Gastroesophageal sphincter (tissue), 4 donors: ENCODE data around the gene BOK. TPM values are rescaled to one million over a fixed set of nuclear protein-coding genes. Genes with fewer than 3 reads are reported as not detected.
"Not testable (repeated sequence)": the region's sequence is repeated elsewhere in the genome, so short reads cannot be mapped to it uniquely, and the experiment has no call there.

Experiments used
- ATAC-seq: fragments of 150-250 bp; one replicate; pipeline ENCODE4 v1.9.1; 2016; ENCODE audit warnings: mild to moderate bottlenecking, moderate library complexity
- H3K27ac ChIP-seq, 4 donors: fragments of 200-600 bp; sonication (generic) in 3 of 4; 1 replicate in 3 of 4; 2 replicates in 1 of 4; pipeline ENCODE4 v1.5.1; 2016 to 2019
- H3K27me3 ChIP-seq: fragments of 200-600 bp; sonication (generic); one replicate; pipeline ENCODE4 v1.5.1; 2019
- H3K36me3 ChIP-seq, 2 donors: fragments of 200-600 bp; sonication (generic); one replicate each; pipeline ENCODE4 v1.5.1; 2019; ENCODE audit warnings: control low read depth in 1 of 2
- H3K4me1 ChIP-seq, 3 donors: fragments of 200-600 bp; sonication (generic); 1 replicate in 2 of 3; 2 replicates in 1 of 3; pipeline ENCODE4 v1.5.1; 2016 to 2019; ENCODE audit warnings: control low read depth in 2 of 3
- H3K4me3 ChIP-seq, 2 donors: fragments of 200-600 bp; sonication (generic); one replicate each; pipeline ENCODE4 v1.5.1; 2019; ENCODE audit warnings: mild to moderate bottlenecking in 1 of 2, moderate library complexity in 1 of 2
- H3K9me3 ChIP-seq, 3 donors: fragments of 200-600 bp; sonication (generic); one replicate each; pipeline ENCODE4 v1.5.1; 2017 to 2019; ENCODE audit warnings: control low read depth in 2 of 3
- EP300 ChIP-seq: sonication (generic); formaldehyde crosslinking; IDR thresholded peaks from one replicate; pipeline ENCODE4 v1.6.1; 2017; ENCODE audit warnings: antibody characterized with exemption, mild to moderate bottlenecking
- POLR2A ChIP-seq, 2 donors: fragments of 450-650 bp; IDR thresholded peaks; one replicate each; pipeline ENCODE4 v1.6.1; 2017; ENCODE audit warnings: antibody characterized with exemption in 2 of 2, mild to moderate bottlenecking in 2 of 2, moderate library complexity in 1 of 2
- POLR2AphosphoS5 ChIP-seq: sonication (generic); formaldehyde crosslinking; IDR thresholded peaks from one replicate; pipeline ENCODE4 v1.6.1; 2017; ENCODE audit warnings: antibody characterized with exemption
- WGBS, 2 donors: methylation state at CpG; one replicate each; pipeline ENCODE4 v1.1.5; 2018; ENCODE audit warnings: low coverage in 1 of 2; 5-methylcytosine and 5-hydroxymethylcytosine counted together
- total RNA-seq, 4 donors: library from RNA; depleted of rRNA; stranded (reverse); fragments of >200 nt; gene quantifications; one replicate each; pipeline ENCODE4 v1.1.0, GENCODE V29; 2016
- TF ChIP-seq, protein P1 (sequence below), 4 experiments: fragments of 200-600 bp in 2 of 4; fragments of 450-650 bp in 2 of 4; sonication (generic) in 1 of 4; IDR thresholded peaks; one replicate each; pipeline ENCODE4 v1.5.1; 2017 to 2019; ENCODE audit warnings: antibody characterized with exemption in 4 of 4, mild to moderate bottlenecking in 2 of 4, moderate library complexity in 2 of 4

Gene BOK
- total RNA-seq, 4 donors from 2014 or later: 46.0 to 128 (median 66.3) TPM

GRCh38 chr2:241584436-241584835, 25.9 kb downstream of the BOK start:
- TF ChIP-seq, protein P1, sequence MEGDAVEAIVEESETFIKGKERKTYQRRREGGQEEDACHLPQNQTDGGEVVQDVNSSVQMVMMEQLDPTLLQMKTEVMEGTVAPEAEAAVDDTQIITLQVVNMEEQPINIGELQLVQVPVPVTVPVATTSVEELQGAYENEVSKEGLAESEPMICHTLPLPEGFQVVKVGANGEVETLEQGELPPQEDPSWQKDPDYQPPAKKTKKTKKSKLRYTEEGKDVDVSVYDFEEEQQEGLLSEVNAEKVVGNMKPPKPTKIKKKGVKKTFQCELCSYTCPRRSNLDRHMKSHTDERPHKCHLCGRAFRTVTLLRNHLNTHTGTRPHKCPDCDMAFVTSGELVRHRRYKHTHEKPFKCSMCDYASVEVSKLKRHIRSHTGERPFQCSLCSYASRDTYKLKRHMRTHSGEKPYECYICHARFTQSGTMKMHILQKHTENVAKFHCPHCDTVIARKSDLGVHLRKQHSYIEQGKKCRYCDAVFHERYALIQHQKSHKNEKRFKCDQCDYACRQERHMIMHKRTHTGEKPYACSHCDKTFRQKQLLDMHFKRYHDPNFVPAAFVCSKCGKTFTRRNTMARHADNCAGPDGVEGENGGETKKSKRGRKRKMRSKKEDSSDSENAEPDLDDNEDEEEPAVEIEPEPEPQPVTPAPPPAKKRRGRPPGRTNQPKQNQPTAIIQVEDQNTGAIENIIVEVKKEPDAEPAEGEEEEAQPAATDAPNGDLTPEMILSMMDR (IDR thresholded peaks at IDR 0.05): no peak
- TF ChIP-seq EP300: no peak
- TF ChIP-seq POLR2A (IDR thresholded peaks at IDR 0.05): no peak
- TF ChIP-seq POLR2AphosphoS5: no peak
- H3K36me3 ChIP-seq: peaks cover 0 to 79% of the 10 kb centered on the region in 2 donors
- ATAC-seq: no peak
- 100% methylated on average over 9 of the region's 12 CpGs; no CpG with 5 or more reads in 1 of the 2 donors for WGBS, 2 donors
- H3K27me3 ChIP-seq: no peaks in the 10 kb centered on the region
- H3K4me1 ChIP-seq: no peaks in the 10 kb centered on the region
- H3K9me3 ChIP-seq: peaks cover 0 to 39% (median 0%) of the 10 kb centered on the region in 3 donors
- no peak overlapping the region for H3K4me3 ChIP-seq
- H3K27ac ChIP-seq: no peak overlapping the region

DNA sequence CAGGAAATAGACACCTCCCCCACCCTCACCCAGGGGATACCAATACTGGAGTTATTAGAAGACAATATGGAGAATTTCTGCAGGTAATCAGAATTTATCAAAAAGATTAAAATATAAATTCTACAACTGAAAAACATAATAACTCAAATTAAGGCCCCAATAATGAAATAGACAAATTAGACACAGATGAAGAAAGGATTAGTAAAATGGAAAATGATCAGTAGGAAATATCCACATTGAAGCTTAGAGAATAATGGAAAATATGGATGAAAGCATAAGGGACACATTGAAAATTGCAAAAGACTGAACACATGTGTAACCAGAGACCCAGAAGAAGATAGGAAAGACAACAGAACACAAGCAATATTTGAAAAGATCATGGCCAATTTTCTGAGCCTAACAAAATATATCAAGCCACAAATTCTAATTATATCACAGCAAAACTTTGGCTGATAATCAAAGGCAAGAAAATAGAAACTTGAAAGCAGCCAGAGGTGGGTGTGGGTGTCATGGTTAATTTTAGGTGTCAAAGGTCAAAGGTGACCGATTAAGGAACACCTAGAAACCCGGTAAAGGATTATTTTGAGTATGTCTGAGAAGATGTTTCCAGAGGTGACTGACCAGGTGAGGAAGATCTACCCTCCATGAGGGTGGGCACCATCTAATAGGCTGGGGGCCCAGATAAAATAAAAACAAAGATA, 28.2 kb downstream of the BOK start:
- Histone ChIP-seq H3K4me1 (no peaks in the 10 kb centered on the region), H3K4me3 (no peak overlapping the region), H3K27ac (no peak overlapping the region), H3K27me3 (no peaks in the 10 kb centered on the region), H3K36me3 (peaks cover 0 to 94% of the 10 kb centered on the region in 2 donors), H3K9me3 (peaks cover 0 to 39% (median 0%) of the 10 kb centered on the region in 3 donors)
- ATAC-seq: no peak
- WGBS, 2 donors: 100% methylated on average over 2 of the region's 2 CpGs
- TF ChIP-seq, protein P1 (IDR thresholded peaks at IDR 0.05): no peak
- TF ChIP-seq POLR2AphosphoS5 (no peak), EP300 (no peak)

DNA sequence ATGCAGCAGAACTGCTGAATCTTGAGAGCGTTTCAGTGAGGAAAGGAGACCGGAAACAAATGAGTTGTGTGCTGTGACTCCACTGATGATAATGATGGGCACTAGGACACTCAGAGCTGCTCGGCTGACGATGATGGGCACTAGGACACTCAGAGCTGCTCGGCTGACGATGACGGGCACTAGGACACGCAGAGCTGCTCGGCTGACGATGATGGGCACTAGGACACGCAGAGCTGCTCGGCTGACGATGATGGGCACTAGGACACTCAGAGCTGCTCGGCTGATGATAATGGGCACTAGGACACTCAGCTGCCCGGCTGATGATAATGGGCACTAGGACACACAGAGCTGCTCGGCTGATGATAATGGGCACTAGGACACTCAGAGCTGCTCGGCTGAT, 31.3 kb downstream of the BOK start:
- H3K4me1 ChIP-seq, H3K27me3 ChIP-seq, H3K27ac ChIP-seq, ATAC-seq, H3K4me3 ChIP-seq: not testable (repeated sequence)
- WGBS, 2 donors: 79 to 82% methylated on average over 14 of the region's 17 CpGs
- Histone ChIP-seq H3K9me3 (peaks cover 0 to 35% (median 0%) of the 10 kb centered on the region in 3 donors), H3K36me3 (peaks cover 0 to 94% of the 10 kb centered on the region in 2 donors)

DNA sequence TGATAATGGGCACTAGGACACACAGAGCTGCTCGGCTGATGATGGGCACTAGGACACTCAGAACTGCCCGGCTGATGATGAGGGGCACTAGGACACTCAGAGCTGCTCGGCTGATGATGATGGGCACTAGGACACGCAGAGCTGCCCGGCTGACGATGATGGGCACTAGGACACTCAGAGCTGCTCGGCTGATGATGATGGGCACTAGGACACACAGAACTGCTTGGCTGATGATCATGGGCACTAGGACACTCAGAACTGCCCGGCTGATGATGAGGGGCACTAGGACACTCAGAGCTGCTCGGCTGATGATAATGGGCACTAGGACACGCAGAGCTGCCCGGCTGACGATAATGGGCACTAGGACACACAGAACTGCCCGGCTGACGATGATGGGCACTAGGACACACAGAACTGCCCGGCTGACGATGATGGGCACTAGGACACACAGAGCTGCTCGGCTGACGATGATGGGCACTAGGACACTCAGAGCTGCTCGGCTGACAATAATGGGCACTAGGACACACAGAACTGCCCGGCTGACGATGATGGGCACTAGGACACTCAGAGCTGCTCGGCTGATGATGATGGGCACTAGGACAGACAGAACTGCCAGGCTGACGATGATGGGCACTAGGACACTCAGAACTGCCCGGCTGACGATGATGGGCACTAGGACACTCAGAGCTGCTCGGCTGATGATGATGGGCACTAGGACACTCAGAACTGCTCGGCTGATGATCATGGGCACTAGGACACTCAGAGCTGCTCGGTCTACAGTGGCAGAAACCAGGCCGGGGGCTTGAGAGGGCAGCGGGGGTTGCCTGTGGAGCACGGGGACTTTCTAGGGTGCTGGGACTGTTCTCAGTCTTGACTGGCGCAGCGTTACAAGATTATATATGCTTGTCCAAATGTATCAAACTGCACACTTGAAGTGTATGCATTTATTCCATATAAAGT, 32.2 kb downstream of the BOK start:
- H3K27ac ChIP-seq, ATAC-seq, H3K4me1 ChIP-seq, H3K4me3 ChIP-seq, H3K27me3 ChIP-seq: not testable (repeated sequence)
- 83 to 87% methylated on average over 5 to 19 of the region's 33 CpGs for WGBS, 2 donors
- Histone ChIP-seq H3K9me3 (peaks cover 0 to 31% (median 0%) of the 10 kb centered on the region in 3 donors), H3K36me3 (peaks cover 0 to 94% of the 10 kb centered on the region in 2 donors)

DNA sequence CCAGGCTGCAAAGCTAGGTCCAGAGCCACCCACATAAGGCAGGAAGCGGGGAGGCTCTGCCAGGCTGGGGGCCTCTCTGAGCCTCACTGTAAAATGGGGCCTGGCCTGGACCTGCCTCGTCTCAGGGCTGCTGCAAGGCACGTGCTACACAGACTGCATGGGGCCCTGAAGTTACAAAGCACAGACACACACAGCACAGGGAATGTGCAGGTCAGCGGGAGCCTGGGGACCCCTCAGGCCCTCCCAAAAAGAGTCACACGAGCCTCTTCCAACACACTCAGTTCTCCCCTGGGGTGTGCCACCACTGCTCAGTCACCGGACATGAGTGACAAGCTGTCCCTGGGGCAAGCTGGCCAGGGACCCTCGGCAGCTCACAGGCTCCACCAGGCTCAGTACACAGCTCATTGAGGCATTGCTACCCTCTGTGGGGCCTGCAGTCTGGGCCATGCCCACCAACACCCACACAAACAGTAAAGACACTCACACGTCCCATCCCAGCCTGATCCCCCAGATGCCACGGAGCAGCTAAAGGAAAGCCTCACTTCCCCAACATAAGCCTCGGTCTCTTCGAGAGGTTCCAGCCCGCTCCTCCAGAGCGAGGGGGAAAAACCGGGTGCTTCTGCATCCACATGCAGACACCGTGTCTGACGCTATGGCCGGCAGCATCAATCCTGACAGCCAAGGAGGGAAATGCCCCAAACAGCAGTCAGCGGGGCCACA, 33.7 kb downstream of the BOK start:
- Histone ChIP-seq H3K4me1 (no peaks in the 10 kb centered on the region), H3K4me3 (no peak overlapping the region), H3K27ac (no peak overlapping the region), H3K9me3 (peaks cover 0 to 15% (median 0%) of the 10 kb centered on the region in 3 donors), H3K27me3 (no peaks in the 10 kb centered on the region), H3K36me3 (peaks cover 0 to 93% of the 10 kb centered on the region in 2 donors)
- ATAC-seq: no peak
- 100% methylated on average over 2 of the region's 18 CpGs; no CpG with 5 or more reads in 1 of the 2 donors for WGBS, 2 donors
- TF ChIP-seq EP300 (no peak), POLR2A (IDR thresholded peaks at IDR 0.05) (no peak), POLR2AphosphoS5 (no peak)
- TF ChIP-seq, protein P1 (IDR thresholded peaks at IDR 0.05): no peak
